Aorta (tissue), 5 donors: ENCODE results near the gene MAF. TPM values are rescaled to one million over a fixed set of nuclear protein-coding genes. Genes with fewer than 3 reads are reported as not detected.

Experiments
- ATAC-seq: fragments of 200-7000 bp; cut with Tn5 transposase; one replicate; pipeline ENCODE4 v1.9.1; 2022; ENCODE audit warnings: moderate library complexity; ENCODE audit not compliant: low FRiP score
- DNase-seq, 2 donors: peaks; one replicate each; pipeline ENCODE4 v3.0.0-alpha.2; 2020
- H3K27ac ChIP-seq, 2 donors: one replicate each; pipeline ENCODE4 v1.5.1; 2013; ENCODE audit warnings: low read length in 2 of 2, mild to moderate bottlenecking in 2 of 2, moderate library complexity in 2 of 2, control low read depth in 1 of 2, inconsistent platforms in 1 of 2, low read depth in 1 of 2
- H3K27me3 ChIP-seq, 2 donors: one replicate each; pipeline ENCODE4 v1.6.1; 2013; ENCODE audit warnings: control low read depth in 1 of 2, low read length in 1 of 2, mild to moderate bottlenecking in 1 of 2, moderate library complexity in 1 of 2; ENCODE audit not compliant: insufficient read depth in 2 of 2, control insufficient read depth in 1 of 2
- H3K36me3 ChIP-seq, 2 donors: one replicate each; pipeline ENCODE4 v1.6.1; 2013; ENCODE audit warnings: control low read depth in 1 of 2, low read length in 1 of 2, mild to moderate bottlenecking in 1 of 2; ENCODE audit not compliant: insufficient read depth in 2 of 2, control insufficient read depth in 1 of 2
- H3K4me1 ChIP-seq, 2 donors: one replicate each; pipeline ENCODE4 v1.6.1; 2013; ENCODE audit warnings: low read length in 2 of 2, control low read depth in 1 of 2, mild to moderate bottlenecking in 1 of 2, moderate library complexity in 1 of 2; ENCODE audit not compliant: insufficient read depth in 2 of 2, control insufficient read depth in 1 of 2
- H3K4me3 ChIP-seq, 2 donors: one replicate each; pipeline ENCODE4 v1.5.1; 2013; ENCODE audit warnings: low read length in 2 of 2, control low read depth in 1 of 2, mild to moderate bottlenecking in 1 of 2
- H3K9me3 ChIP-seq: one replicate; pipeline ENCODE4 v1.6.1; 2013; ENCODE audit warnings: mild to moderate bottlenecking, low read length; ENCODE audit not compliant: control insufficient read depth
- WGBS, 2 donors: extraction: QIAGEN DNeasy Blood & Tissue Kit; methylation state at CpG; one replicate each; pipeline ENCODE4 v1.1.7; 2013; 5-methylcytosine and 5-hydroxymethylcytosine counted together
- intact Hi-C, 2 donors: fragments of 100-400 bp; cut with DNase I; formaldehyde crosslinking; loops; one replicate each; pipeline versions ENCODE4 v1.14.2 to v1.15.0; 2022
- polyA plus RNA-seq, 2 donors: library from polyadenylated mRNA; stranded (reverse); fragments of 200-250 nt; gene quantifications; one replicate each; pipeline ENCODE4 v1.2.3, GENCODE V29; 2013
- total RNA-seq, 2 donors: library from RNA; stranded (reverse); fragmentation: NEBNext Ultra II Directional; extraction: Animal tissue kit (Norgen Biotek cat#: 25700); gene quantifications; one replicate each; pipeline ENCODE4 v1.2.1, GENCODE V29; 2021
- donor health status: healthy with polysubstance abuse.
- donor health status: Bipolar disorder and iron deficiency.
- donor health status: DM: no; HTN: no; CAD: no.
- donor health status: DM: no; HTN: no; CAD: no.
- donor health status: DM: yes; HTN: yes; CAD: no.

Gene MAF
- total and polyA plus RNA-seq, 4 donors: 12.6 to 109 (median 40.5) TPM

- Histone ChIP-seq H3K27ac (no peak overlapping the region), H3K27me3 (no peaks in the 10 kb centered on the region), H3K9me3 (peaks cover 1% of the 10 kb centered on the region), H3K36me3 (no peaks in the 10 kb centered on the region), H3K4me1 (no peaks in the 10 kb centered on the region), H3K4me3 (no peak overlapping the region)
- DNase-seq (no peak), ATAC-seq (no peak)
- intact Hi-C loops: no loop called here
- 74 to 83% methylated on average over 5 of the region's 5 CpGs for WGBS, 2 donors
These were observed 37.8 kb upstream of the MAF start for GRCh38 chr16:79638386-79638785.

- ATAC-seq: no peak
- no peak for DNase-seq
- H3K36me3 ChIP-seq: no peaks in the 10 kb centered on the region
- no peaks in the 10 kb centered on the region for H3K4me1 ChIP-seq
- intact Hi-C loops: no loop called here
- no peaks in the 10 kb centered on the region for H3K27me3 ChIP-seq
- H3K4me3 ChIP-seq: no peak overlapping the region
- WGBS, 2 donors: 97 to 100% methylated on average over 2 of the region's 2 CpGs
- no peak overlapping the region for H3K27ac ChIP-seq
- H3K9me3 ChIP-seq: peaks cover 1% of the 10 kb centered on the region
These were observed 35.0 kb upstream of the MAF start for GRCh38 chr16:79635488-79635887.

DNA sequence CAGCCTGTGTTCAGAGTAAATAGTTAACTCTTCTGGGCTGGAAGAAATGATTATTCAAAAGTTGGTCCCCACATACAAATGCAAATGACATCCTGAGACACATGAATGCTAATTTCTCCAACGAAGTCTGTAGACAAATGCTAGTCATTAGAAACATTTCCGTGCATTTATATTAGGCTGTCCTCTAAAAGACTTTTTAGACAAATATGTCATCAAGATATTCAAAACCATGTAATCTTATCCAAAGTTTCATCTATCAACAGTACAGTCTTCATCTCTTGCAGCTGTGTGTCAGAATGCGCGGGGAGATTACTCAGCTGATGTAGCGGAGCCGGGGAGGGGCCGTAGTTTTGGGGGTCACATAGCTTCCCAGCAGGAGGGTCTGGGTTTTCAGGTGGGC is 33.8 kb upstream of the MAF start:
- H3K27ac ChIP-seq: no peak overlapping the region
- intact Hi-C loops: no loop called here
- no peaks in the 10 kb centered on the region for H3K4me1 ChIP-seq
- 94 to 95% methylated on average over 7 of the region's 7 CpGs for WGBS, 2 donors
- peaks cover 1% of the 10 kb centered on the region for H3K9me3 ChIP-seq
- ATAC-seq: no peak
- H3K27me3 ChIP-seq: no peaks in the 10 kb centered on the region
- H3K4me3 ChIP-seq: no peak overlapping the region
- H3K36me3 ChIP-seq: no peaks in the 10 kb centered on the region
- DNase-seq: no peak

DNA sequence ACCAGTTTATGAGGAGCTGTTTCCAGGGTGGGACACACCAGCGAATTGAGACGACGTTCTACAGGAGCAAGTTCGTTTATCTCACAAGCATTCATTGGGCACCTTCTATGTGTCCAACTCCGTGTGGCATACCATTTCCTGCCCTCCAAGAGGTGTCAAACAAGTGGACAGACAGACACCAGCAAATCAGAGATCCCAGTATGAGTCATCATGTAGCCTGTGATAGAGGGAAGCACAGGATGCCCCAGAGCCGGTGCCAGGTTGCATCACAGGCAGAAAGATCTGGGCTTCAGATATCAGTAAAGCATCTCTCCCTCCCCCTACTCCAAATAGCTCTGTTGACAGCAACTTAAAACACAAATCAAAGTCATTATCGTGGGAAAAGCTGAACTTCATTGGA is 31.8 kb upstream of the MAF start:
- no peak overlapping the region for H3K27ac ChIP-seq
- no peaks in the 10 kb centered on the region for H3K36me3 ChIP-seq
- peaks cover 1% of the 10 kb centered on the region for H3K9me3 ChIP-seq
- WGBS, 2 donors: 78 to 79% methylated on average over 7 of the region's 7 CpGs
- intact Hi-C loops: no loop called here
- no peak overlapping the region for H3K4me3 ChIP-seq
- ATAC-seq: no peak
- no peak for DNase-seq
- no peaks in the 10 kb centered on the region for H3K27me3 ChIP-seq
- no peaks in the 10 kb centered on the region for H3K4me1 ChIP-seq

- DNase-seq (no peak), ATAC-seq (no peak)
- intact Hi-C loops: no loop called here
These were observed 28.5 kb upstream of the MAF start for GRCh38 chr16:79628988-79629387.

DNA sequence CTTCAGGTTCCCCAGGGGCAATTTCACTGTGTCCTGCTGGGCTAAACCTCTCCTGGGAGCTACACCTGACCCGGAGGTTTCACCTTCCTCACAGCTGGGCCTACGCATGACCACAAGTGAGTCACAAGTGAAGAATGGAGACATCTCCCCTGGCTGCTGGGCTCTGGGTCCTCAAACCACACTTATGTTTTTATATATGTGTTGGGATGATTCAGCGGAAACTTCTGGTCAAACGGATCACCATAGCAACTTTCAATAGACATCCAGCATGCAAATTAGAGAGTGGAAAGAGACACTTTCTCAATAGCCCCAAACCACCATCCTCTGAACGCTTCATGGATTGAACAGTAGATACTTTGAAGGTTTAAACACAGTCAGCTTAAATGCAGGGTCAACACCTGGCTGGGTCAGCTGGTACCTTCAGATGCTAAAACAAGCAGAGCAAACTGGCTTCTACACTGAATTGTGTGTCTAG is 28.0 kb upstream of the MAF start:
- ATAC-seq: no peak
- DNase-seq: no peak
- Histone ChIP-seq H3K27ac (no peak overlapping the region), H3K4me3 (no peak overlapping the region), H3K36me3 (no peaks in the 10 kb centered on the region), H3K27me3 (no peaks in the 10 kb centered on the region), H3K9me3 (no peaks in the 10 kb centered on the region), H3K4me1 (no peaks in the 10 kb centered on the region)
- intact Hi-C loops: no loop called here
- WGBS, 2 donors: 88 to 93% methylated on average over 5 of the region's 5 CpGs

More at GRCh38 chr16:79628988-79629387, 28.5 kb upstream of the MAF start:
- WGBS, 2 donors: 96 to 98% methylated on average over 6 of the region's 6 CpGs
- Histone ChIP-seq H3K36me3 (no peaks in the 10 kb centered on the region), H3K4me1 (no peaks in the 10 kb centered on the region), H3K4me3 (no peak overlapping the region), H3K9me3 (no peaks in the 10 kb centered on the region), H3K27ac (no peak overlapping the region), H3K27me3 (no peaks in the 10 kb centered on the region)

- DNase-seq (no peak), ATAC-seq (no peak)
These were observed 26.6 kb upstream of the MAF start for GRCh38 chr16:79627092-79627491.

DNA sequence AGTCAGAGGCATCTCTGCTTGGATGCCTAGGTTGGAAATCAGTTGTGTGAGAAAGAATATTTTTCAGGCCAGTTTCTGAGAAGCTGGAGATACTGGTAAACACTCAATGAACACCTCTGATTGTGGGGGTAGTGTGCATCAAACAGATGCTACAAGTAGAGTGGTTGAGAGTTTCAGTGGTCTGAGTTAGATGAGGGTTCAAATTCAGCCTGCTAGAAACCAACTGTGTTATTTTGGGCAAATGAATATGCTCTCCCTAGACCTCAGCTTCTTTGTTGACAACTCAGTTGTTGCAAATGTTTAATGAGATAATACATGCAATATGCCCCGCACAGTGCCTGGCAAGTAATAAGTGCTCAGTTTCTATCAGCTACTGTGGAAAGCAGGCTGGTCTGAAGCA is 25.2 kb upstream of the MAF start:
- Histone ChIP-seq H3K9me3 (no peaks in the 10 kb centered on the region), H3K27me3 (no peaks in the 10 kb centered on the region), H3K27ac (no peak overlapping the region), H3K4me1 (no peaks in the 10 kb centered on the region), H3K36me3 (no peaks in the 10 kb centered on the region), H3K4me3 (no peak overlapping the region)
- DNase-seq (no peak), ATAC-seq (no peak)
- intact Hi-C loops: no loop called here
- WGBS, 2 donors: 93 to 96% methylated on average over 1 of the region's 1 CpG

More at GRCh38 chr16:79627092-79627491, 26.6 kb upstream of the MAF start:
- intact Hi-C loops: no loop called here
- no peaks in the 10 kb centered on the region for H3K9me3 ChIP-seq
- no peaks in the 10 kb centered on the region for H3K4me1 ChIP-seq
- H3K36me3 ChIP-seq: no peaks in the 10 kb centered on the region
- no peak overlapping the region for H3K4me3 ChIP-seq
- WGBS, 2 donors: 89 to 95% methylated on average over 2 of the region's 2 CpGs
- H3K27me3 ChIP-seq: no peaks in the 10 kb centered on the region
- no peak overlapping the region for H3K27ac ChIP-seq

DNA sequence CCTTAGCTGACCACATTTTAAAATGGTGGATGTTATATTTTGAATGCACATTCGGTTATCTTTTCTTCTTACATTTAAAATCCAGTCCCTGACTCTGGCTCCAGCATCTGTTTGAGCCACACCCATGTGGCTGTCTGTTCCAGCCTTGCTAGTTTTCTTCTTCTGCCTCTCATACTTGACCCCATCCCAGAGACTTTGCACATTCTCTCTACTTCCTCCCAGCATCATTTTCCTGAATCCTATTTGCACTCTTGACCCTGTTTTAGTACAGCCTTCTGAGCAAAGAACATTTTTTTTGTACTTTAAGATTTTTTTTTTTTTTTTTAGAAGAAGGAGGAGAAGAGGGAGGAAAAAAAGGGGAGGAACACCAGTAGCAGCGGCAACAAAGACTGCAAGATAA is 23.3 kb upstream of the MAF start:
- H3K4me3 ChIP-seq: no peak overlapping the region
- H3K9me3 ChIP-seq: no peaks in the 10 kb centered on the region
- H3K4me1 ChIP-seq: no peaks in the 10 kb centered on the region
- no peaks in the 10 kb centered on the region for H3K27me3 ChIP-seq
- DNase-seq (no peak), ATAC-seq (no peak)
- no peaks in the 10 kb centered on the region for H3K36me3 ChIP-seq
- no peak overlapping the region for H3K27ac ChIP-seq
- intact Hi-C loops: no loop called here
- 82 to 90% methylated on average over 2 of the region's 2 CpGs for WGBS, 2 donors
